Spinal cord (tissue), 10 donors: ENCODE measurements around the gene SLAIN2. TPM values are rescaled to one million over a fixed set of nuclear protein-coding genes. Genes with fewer than 3 reads are reported as not detected.
"Not testable (repeated sequence)": the region's sequence is repeated elsewhere in the genome, so short reads cannot be mapped to it uniquely, and the experiment has no call there.

Experiments used
- DNase-seq, 6 donors: peaks; one replicate each; pipeline versions ENCODE4 v3.0.0 to v3.0.0-alpha.2; 2013 to 2015; ENCODE audit warnings: low spot score in 6 of 6, low read depth in 4 of 6
- H3K27ac ChIP-seq: one replicate; pipeline ENCODE4 v1.5.1; 2013; ENCODE audit warnings: low read depth, low read length, control low read depth
- H3K27me3 ChIP-seq: one replicate; pipeline ENCODE4 v1.6.1; 2013; ENCODE audit warnings: low read length; ENCODE audit not compliant: control insufficient read depth, insufficient read depth
- H3K36me3 ChIP-seq: one replicate; pipeline ENCODE4 v1.6.1; 2013; ENCODE audit warnings: low read length; ENCODE audit not compliant: control insufficient read depth, insufficient read depth
- H3K4me1 ChIP-seq: one replicate; pipeline ENCODE4 v1.6.1; 2013; ENCODE audit warnings: low read length; ENCODE audit not compliant: control insufficient read depth, insufficient read depth
- H3K4me3 ChIP-seq: one replicate; pipeline ENCODE4 v1.5.1; 2013; ENCODE audit warnings: low read depth, low read length, control low read depth
- H3K9me3 ChIP-seq: one replicate; pipeline ENCODE4 v1.6.1; 2013; ENCODE audit warnings: low read length; ENCODE audit not compliant: control insufficient read depth, insufficient read depth
- WGBS: methylation state at CpG from one replicate; pipeline ENCODE4 v1.1.5; 2013; ENCODE audit warnings: missing lambda C conversion rate; ENCODE audit not compliant: insufficient coverage; 5-methylcytosine and 5-hydroxymethylcytosine counted together
- long read RNA-seq, 4 donors: transcript quantifications; one replicate each; lab custom pipeline, GENCODE V29; 2026
- polyA plus RNA-seq, 2 donors: library from polyadenylated mRNA; unstranded; fragments of 120-200 nt; gene quantifications; one replicate each; pipeline ENCODE4 v1.2.1, GENCODE V29; 2013; ENCODE audit not compliant: insufficient read length in 2 of 2
- total RNA-seq, 2 donors: library from RNA; depleted of rRNA in 1 of 2; stranded (reverse); fragments of 120-200 nt in 1 of 2; fragments of >200 nt in 1 of 2; gene quantifications; one replicate each; pipeline versions ENCODE4 v1.2.3 to v1.2.4, GENCODE V29; 2013 to 2014
- donor health status: healthy.

Gene SLAIN2
- 10 to 100 TPM; 30.4 to 84.8 TPM for total RNA-seq
- 10 to 100 TPM; 30.6 to 34.4 TPM for polyA plus RNA-seq
- long read RNA-seq, donor 1, full-length matches to known transcripts: 4 of 10 reads
- long read RNA-seq, donor 1, partial matches to known transcripts: 6 of 10 reads
- long read RNA-seq, donor 1, other reads (novel, unspliced or antisense): 0 of 10 reads
- long read RNA-seq, donor 2: 0 reads
- long read RNA-seq, donor 3, full-length matches to known transcripts: 1 of 7 reads
- long read RNA-seq, donor 3, partial matches to known transcripts: 6 of 7 reads
- long read RNA-seq, donor 3, other reads (novel, unspliced or antisense): 0 of 7 reads
- long read RNA-seq, donor 4, full-length matches to known transcripts: 2 of 7 reads
- long read RNA-seq, donor 4, partial matches to known transcripts: 5 of 7 reads
- long read RNA-seq, donor 4, other reads (novel, unspliced or antisense): 0 of 7 reads

DNA sequence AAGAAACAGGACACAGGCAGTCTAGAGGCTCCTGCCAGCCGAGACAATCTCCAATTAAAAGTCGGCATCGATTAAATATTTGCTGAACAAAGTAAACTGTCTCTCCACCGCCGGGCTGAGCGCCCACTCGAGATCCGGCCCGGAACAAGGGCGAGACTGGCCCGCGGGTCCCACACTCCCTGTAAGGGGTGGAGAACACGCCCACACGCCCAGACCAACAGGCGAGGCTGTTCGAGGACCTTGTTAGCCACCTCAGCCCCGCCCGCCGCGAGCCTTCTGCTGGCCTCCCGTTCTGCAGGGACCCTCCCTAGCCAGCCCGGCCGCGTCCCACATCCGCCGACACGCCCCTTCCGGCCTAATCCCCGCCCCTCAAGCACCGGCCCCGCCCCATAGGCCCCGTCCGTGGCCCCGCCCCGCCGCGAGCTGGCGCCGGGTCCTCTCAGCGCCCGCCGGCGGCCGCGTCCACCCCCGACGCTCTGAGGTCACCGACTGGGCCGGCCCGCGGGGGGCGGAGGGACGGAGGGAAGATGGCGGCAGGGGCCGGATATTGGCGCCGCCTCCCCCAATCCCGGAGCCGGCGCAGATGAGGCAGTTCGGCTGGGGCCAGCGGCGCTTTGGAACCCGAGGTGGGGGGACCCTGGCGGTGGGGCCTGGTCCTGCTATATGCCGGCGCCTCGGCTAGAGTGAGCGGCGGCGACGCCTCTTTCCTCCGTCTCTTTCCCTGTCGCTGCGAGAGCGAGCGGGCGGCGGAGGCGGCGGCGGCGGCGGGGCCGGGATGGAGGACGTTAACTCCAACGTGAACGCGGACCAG lies at the start of gene SLAIN2:
SLAIN2 (plus strand) TSS at position 565 of the 811 bp plus-strand sequence; CDS start at position 776, 211 bp downstream.
- Histone ChIP-seq H3K4me3 (peak within 1 kb of the TSS; percentile 78), H3K4me1 (no peaks in the 10 kb centered on the region), H3K9me3 (no peaks in the 10 kb centered on the region), H3K36me3 (no peaks in the 10 kb centered on the region), H3K27ac (peak within 1 kb of the TSS; percentile 97), H3K27me3 (no peaks in the 10 kb centered on the region)
- under 1% methylated on average over 89 of the region's 89 CpGs for WGBS
- DNase-seq: peak; percentile 79 to 98 (median 92)

DNA sequence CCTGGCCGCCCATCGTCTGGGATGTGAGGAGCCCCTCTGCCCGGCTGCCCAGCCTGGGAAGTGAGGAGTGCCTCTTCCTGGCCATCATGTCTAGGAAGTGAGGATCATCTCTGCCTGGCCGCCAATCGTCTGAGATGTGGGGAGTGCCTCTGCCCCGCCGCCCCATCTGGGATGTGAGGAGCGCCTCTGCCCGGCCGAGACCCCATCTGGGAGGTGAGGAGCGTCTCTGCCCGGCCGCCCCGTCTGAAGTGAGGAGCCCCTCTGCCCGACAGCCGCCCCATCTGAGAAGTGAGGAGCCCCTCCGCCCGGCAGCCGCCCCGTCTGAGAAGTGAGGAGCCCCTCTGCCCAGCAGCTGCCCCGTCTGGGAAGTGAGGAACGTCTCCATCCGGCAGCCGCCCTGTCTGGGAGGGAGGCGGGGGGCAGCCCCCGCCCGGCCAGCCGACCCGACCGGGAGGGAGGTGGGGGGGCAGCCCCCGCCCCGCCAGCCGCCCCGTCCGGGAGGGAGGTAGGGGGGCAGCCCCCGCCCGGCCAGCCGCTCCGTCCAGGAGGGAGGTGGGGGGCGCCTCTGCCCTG lies 49.0 kb upstream of the SLAIN2 start:
- H3K4me3 ChIP-seq, H3K36me3 ChIP-seq, DNase-seq, H3K4me1 ChIP-seq, H3K27ac ChIP-seq, H3K27me3 ChIP-seq, H3K9me3 ChIP-seq: not testable (repeated sequence)
- 97% methylated on average over 23 of the region's 40 CpGs for WGBS

DNA sequence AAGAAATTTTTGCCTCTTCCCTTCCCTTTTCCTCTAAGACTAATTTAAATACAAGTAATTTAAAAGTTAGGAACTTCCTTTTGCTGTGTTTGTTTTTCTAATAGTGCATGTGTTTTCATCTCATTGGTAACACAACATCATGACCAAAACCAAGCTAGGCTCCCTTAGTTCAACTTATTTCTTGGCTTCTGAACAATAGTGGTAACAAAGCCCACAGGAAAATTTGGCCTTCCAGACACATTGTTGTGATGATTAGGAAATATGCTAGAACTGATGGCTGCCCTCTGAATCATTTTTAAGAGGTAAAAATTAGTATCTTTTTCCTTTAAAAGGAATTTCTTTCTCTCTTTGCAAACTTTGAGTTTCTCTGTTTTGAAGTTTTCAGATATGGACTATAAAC lies 46.2 kb upstream of the SLAIN2 start:
- no peaks in the 10 kb centered on the region for H3K36me3 ChIP-seq
- H3K4me1 ChIP-seq: no peaks in the 10 kb centered on the region
- H3K27ac ChIP-seq: no peak overlapping the region
- H3K9me3 ChIP-seq: no peaks in the 10 kb centered on the region
- no peak overlapping the region for H3K4me3 ChIP-seq
- no peak for DNase-seq
- no peaks in the 10 kb centered on the region for H3K27me3 ChIP-seq

DNA sequence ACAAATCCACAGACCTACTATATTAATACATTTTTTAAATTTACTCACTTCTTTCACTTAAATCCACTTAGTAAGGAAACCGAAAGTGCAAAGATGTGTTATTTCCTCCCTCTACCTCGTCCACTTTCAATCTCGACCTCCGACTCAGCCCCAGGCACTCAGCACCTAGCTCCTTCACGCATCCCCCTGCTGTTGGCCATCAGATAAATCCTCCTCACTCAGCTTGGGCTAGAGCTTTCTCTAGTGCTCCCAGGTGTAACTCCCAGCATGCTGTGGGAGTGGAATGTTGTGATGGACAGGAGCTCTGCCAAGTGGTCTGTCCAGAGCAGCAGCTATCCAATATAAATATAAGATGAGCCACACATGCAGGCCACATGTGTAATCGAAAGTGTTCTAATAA lies 45.0 kb upstream of the SLAIN2 start:
- no peak overlapping the region for H3K4me3 ChIP-seq
- no peaks in the 10 kb centered on the region for H3K4me1 ChIP-seq
- H3K27me3 ChIP-seq: no peaks in the 10 kb centered on the region
- 71% methylated on average over 4 of the region's 6 CpGs for WGBS
- H3K27ac ChIP-seq: no peak overlapping the region
- no peaks in the 10 kb centered on the region for H3K36me3 ChIP-seq
- DNase-seq: no peak
- no peaks in the 10 kb centered on the region for H3K9me3 ChIP-seq

DNA sequence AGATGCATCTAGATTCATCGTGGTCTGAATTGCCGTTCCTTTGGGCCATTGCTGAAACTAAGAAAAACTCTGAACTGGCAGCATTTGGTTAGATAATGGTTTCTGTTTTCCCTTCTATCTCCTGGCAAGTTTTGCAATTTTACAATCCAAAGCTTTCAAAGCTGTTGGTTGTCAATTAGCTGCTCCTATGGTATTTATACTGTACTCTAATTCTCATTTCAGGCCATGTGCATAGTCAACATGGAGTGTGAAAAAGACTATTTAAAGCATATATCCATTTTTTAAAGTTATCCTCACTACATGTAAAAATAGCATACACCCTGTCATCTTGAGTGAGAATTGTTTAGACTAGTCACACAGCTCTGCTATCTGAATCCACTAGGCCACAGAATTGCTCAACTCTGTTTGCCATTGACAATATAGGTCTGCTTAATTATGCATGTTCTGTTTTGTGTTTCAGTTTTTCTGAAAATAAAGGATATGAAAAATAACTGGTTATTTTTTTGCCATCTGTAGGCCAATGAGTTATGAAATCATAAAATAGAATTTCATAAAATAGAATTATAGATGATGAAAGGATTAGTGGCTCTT lies 44.0 kb upstream of the SLAIN2 start:
- Histone ChIP-seq H3K9me3 (no peaks in the 10 kb centered on the region), H3K27me3 (no peaks in the 10 kb centered on the region), H3K4me3 (no peak overlapping the region), H3K4me1 (no peaks in the 10 kb centered on the region), H3K27ac (no peak overlapping the region), H3K36me3 (no peaks in the 10 kb centered on the region)
- WGBS: no CpG with 5 or more reads among the region's 2 CpGs
- DNase-seq: peak in 1 of 6 donors; percentile 85

DNA sequence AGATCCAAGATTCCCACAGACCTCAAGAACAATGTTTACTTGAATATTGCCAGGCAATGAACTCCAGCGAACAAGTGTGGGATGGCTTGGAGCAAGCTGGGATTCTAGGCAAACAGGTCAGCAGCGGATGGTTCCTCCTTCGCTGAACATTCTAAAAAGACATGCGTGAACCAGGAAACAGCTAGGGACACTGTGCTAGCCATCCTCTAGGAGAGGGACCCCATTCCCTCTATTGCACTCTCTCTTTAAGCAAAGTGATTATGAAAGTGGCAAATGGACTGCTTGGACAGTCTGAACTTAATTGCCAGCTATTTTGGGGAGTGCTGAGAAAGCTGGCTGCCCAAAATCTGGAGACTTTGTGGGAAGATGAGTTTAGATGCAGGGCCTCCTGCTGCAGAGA lies 41.8 kb upstream of the SLAIN2 start:
- 95% methylated on average over 4 of the region's 4 CpGs for WGBS
- Histone ChIP-seq H3K9me3 (no peaks in the 10 kb centered on the region), H3K27me3 (no peaks in the 10 kb centered on the region), H3K4me1 (no peaks in the 10 kb centered on the region), H3K4me3 (no peak overlapping the region), H3K27ac (no peak overlapping the region), H3K36me3 (no peaks in the 10 kb centered on the region)
- no peak for DNase-seq

DNA sequence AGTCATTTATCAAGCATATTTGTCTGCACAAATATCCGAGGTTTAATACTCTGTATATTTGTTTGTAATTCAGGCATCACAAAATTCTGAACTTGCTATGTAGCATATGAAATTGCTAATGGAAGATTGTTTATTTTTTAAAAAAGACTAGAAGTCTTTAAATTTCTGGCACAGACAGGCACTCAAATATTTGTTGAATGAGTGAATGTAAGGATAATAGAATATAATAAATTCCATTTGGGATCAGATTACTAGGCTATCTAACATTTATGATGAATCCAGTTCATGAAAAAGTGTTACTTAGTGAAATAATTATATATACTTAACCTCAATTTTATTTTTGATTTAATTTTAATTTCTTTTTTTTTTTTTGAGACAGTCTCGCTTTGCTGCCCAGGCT lies 41.3 kb upstream of the SLAIN2 start:
- DNase-seq: no peak
- H3K4me3 ChIP-seq: no peak overlapping the region
- H3K27ac ChIP-seq: no peak overlapping the region
- no peaks in the 10 kb centered on the region for H3K4me1 ChIP-seq
- no peaks in the 10 kb centered on the region for H3K27me3 ChIP-seq
- H3K36me3 ChIP-seq: no peaks in the 10 kb centered on the region
- H3K9me3 ChIP-seq: no peaks in the 10 kb centered on the region
- WGBS: no CpG with 5 or more reads among the region's 2 CpGs

DNA sequence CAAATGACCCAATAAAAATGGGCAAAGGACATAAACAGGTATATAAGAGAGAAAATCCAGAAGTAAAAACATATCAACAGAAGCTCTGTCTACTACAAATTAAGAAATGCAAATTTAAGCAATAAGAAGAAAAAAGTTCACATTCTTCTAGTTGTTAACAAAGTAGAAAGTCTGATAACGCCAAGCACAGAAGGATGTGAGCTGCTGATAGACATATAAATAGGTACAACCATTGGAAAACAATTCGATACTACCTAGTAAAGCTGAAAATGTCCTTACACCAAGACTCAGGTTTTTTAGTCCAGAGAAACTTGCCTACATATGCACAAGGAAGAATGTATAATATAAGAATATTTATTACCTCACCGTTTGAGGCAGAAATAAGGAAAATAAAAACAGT lies 35.8 kb upstream of the SLAIN2 start:
- no peak for DNase-seq
- WGBS: no CpG with 5 or more reads among the region's 3 CpGs
- Histone ChIP-seq H3K9me3 (no peaks in the 10 kb centered on the region), H3K4me1 (no peaks in the 10 kb centered on the region), H3K27ac (no peak overlapping the region), H3K36me3 (no peaks in the 10 kb centered on the region), H3K27me3 (no peaks in the 10 kb centered on the region), H3K4me3 (no peak overlapping the region)

DNA sequence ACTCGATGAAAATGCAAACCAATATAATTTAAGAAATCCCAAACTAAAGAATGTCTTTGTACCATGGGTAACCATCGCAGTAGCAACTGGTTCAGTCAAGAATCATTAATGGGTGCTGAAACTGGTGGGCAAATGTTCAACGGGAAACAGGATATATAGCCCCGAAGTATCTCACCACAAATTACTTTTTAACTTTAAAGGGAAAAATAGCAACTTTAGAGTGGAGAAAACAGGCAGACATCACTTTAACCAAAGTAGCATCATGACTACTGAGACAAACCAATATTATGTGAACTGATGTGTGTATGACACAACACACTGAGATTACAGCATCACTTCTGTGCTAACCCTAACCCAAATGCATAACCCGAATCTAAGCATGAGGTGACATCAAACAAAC lies 33.8 kb upstream of the SLAIN2 start:
- WGBS: 80% methylated on average over 1 of the region's 5 CpGs
- DNase-seq: no peak
- Histone ChIP-seq H3K27me3 (no peaks in the 10 kb centered on the region), H3K36me3 (no peaks in the 10 kb centered on the region), H3K27ac (no peak overlapping the region), H3K9me3 (no peaks in the 10 kb centered on the region), H3K4me3 (no peak overlapping the region), H3K4me1 (no peaks in the 10 kb centered on the region)
